HTERT RPE-1 (cell line): ENCODE results near the gene MAP1LC3A.

ENCODE experiments used
- in situ Hi-C: fragments of 300-500 bp; cut with MboI; formaldehyde crosslinking; loops from 4 replicates; pipeline ENCODE4 v1.14.3; 2020; ENCODE audit warnings: low sequenced_read_pairs

MAP1LC3A gene

GRCh38 chr20:34574426-34574825 lies 15.9 kb downstream of the MAP1LC3A start:
- in situ Hi-C loops: no loop called here

GRCh38 chr20:34574861-34575260 lies 16.3 kb downstream of the MAP1LC3A start:
- in situ Hi-C loops: no loop called here

GRCh38 chr20:34575271-34575670 lies 16.8 kb downstream of the MAP1LC3A start:
- in situ Hi-C loops: no loop called here

- in situ Hi-C loops: no loop called here
Observed at GRCh38 chr20:34575756-34576155, 17.2 kb downstream of the MAP1LC3A start.

- in situ Hi-C loops: no loop called here
Observed at GRCh38 chr20:34577061-34577460, 18.5 kb downstream of the MAP1LC3A start.

GRCh38 chr20:34578025-34578424 lies 19.5 kb downstream of the MAP1LC3A start:
- in situ Hi-C loops: no loop called here

GRCh38 chr20:34578521-34578920 lies 20.0 kb downstream of the MAP1LC3A start:
- in situ Hi-C loops: no loop called here

- in situ Hi-C loops: no loop called here
Observed at GRCh38 chr20:34579191-34579978, 20.9 kb downstream of the MAP1LC3A start.

- in situ Hi-C loops: no loop called here
Observed at GRCh38 chr20:34579979-34580940, 21.7 kb downstream of the MAP1LC3A start.

- in situ Hi-C loops: no loop called here
Observed at GRCh38 chr20:34581341-34582184, 23.0 kb downstream of the MAP1LC3A start.

- in situ Hi-C loops: no loop called here
Observed at GRCh38 chr20:34582221-34582620, 23.7 kb downstream of the MAP1LC3A start.

- in situ Hi-C loops: no loop called here
Observed at GRCh38 chr20:34582911-34583310, 24.4 kb downstream of the MAP1LC3A start.

- in situ Hi-C loops: no loop called here
Observed at GRCh38 chr20:34583544-34583943, 25.0 kb downstream of the MAP1LC3A start.

GRCh38 chr20:34585019-34585418 lies 26.5 kb downstream of the MAP1LC3A start:
- in situ Hi-C loops: no loop called here

- in situ Hi-C loops: no loop called here
Observed at GRCh38 chr20:34586488-34587163, 28.1 kb downstream of the MAP1LC3A start.

- in situ Hi-C loops: no loop called here
Observed at GRCh38 chr20:34595377-34596184, 37.1 kb downstream of the MAP1LC3A start.

GRCh38 chr20:34600892-34601653 lies 42.6 kb downstream of the MAP1LC3A start:
- in situ Hi-C loops: no loop called here

GRCh38 chr20:34604980-34605788 lies 46.7 kb downstream of the MAP1LC3A start:
- in situ Hi-C loops: no loop called here
